Endometrial microvascular endothelial cells (primary cell): ENCODE data around the gene UBR2. TPM values are rescaled to one million over a fixed set of nuclear protein-coding genes. Genes with fewer than 3 reads are reported as not detected.

Experiments
- in situ Hi-C: cut with HindIII; loops from 2 replicates; pipeline ENCODE4 v1.10.0; 2017; ENCODE audit warnings: low sequenced_read_pairs, low pct_unique_long_range_greater_than_20kb; ENCODE audit errors: inconsistent ontology term
- total RNA-seq: library from RNA; depleted of rRNA; stranded (reverse); fragments of >200 nt; gene quantifications from one replicate; pipeline ENCODE4 v1.2.3, GENCODE V29; 2015; ENCODE audit errors: inconsistent ontology term

Gene UBR2
- total RNA-seq, result 15.1 TPM

GRCh38 chr6:42563697-42564505, at the start of gene UBR2:
Gene UBR2 (plus strand): TSS chr6:42564029. CDS start chr6:42564320, 291 bp downstream.
- in situ Hi-C loops, result loop anchor here (25.0 kb wide), 1 partner anchor 252 kb away; no protein-coding TSS in a partner anchor

- in situ Hi-C loops, result no loop called here
Measured at GRCh38 chr6:42514745-42515144, 49.1 kb upstream of the UBR2 start.

- in situ Hi-C loops, result no loop called here
Measured at GRCh38 chr6:42519779-42520178, 44.0 kb upstream of the UBR2 start.

- in situ Hi-C loops, result no loop called here
Measured at GRCh38 chr6:42520786-42521607, 42.8 kb upstream of the UBR2 start.

- in situ Hi-C loops, result no loop called here
Measured at GRCh38 chr6:42522036-42522435, 41.8 kb upstream of the UBR2 start.

GRCh38 chr6:42522942-42523814, 40.7 kb upstream of the UBR2 start:
- in situ Hi-C loops, result no loop called here

GRCh38 chr6:42525206-42525605, 38.6 kb upstream of the UBR2 start:
- in situ Hi-C loops, result no loop called here

GRCh38 chr6:42526616-42527015, 37.2 kb upstream of the UBR2 start:
- in situ Hi-C loops, result no loop called here

GRCh38 chr6:42527204-42527603, 36.6 kb upstream of the UBR2 start:
- in situ Hi-C loops, result no loop called here

- in situ Hi-C loops, result no loop called here
Measured at GRCh38 chr6:42530296-42530695, 33.5 kb upstream of the UBR2 start.

GRCh38 chr6:42530751-42531150, 33.1 kb upstream of the UBR2 start:
- in situ Hi-C loops, result no loop called here

- in situ Hi-C loops, result no loop called here
Measured at GRCh38 chr6:42532038-42532669, 31.7 kb upstream of the UBR2 start.

GRCh38 chr6:42533794-42534193, 30.0 kb upstream of the UBR2 start:
- in situ Hi-C loops, result no loop called here

- in situ Hi-C loops, result no loop called here
Measured at GRCh38 chr6:42537536-42537935, 26.3 kb upstream of the UBR2 start.

- in situ Hi-C loops, result no loop called here
Measured at GRCh38 chr6:42539135-42539534, 24.7 kb upstream of the UBR2 start.

- in situ Hi-C loops, result no loop called here
Measured at GRCh38 chr6:42545226-42545773, 18.5 kb upstream of the UBR2 start.

GRCh38 chr6:42547407-42548329, 16.2 kb upstream of the UBR2 start:
- in situ Hi-C loops, result no loop called here
